ENCODE data around the gene AMPD3. TPM values are rescaled to one million over a fixed set of nuclear protein-coding genes. Genes with fewer than 3 reads are reported as not detected.
"Not testable (repeated sequence)": the region's sequence is repeated elsewhere in the genome, so short reads cannot be mapped to it uniquely, and the experiment has no call there.

AMPD3 gene
- total RNA-seq, 2 donors from 2014 or later: 41.9 to 50.5 TPM

DNA sequence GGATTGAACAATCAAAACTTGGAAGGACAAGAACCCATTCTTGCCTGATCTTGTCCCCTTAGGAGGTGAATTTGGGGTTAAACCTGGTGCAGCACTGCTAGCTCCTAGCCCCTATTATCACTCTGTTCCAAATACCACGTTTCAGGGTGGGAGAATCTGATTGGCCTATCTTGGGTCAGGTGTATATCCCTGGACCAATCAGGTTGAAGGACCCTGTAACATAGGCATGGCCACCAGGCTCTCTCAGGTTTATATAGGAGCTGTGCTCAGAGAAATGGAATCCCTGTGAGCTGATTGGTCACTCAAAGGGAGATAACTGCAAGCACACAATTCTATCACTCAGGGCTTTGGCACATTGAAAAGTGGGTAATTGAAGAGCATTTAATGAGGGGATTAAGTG is 26.6 kb upstream of the AMPD3 start:
- ATAC-seq: no peak
- H3K9me3 Mint-ChIP-seq: peaks cover 5 to 8% of the 10 kb centered on the region in 2 donors
- no peak overlapping the region for H3K27ac Mint-ChIP-seq
- no peak for DNase-seq (ENCODE audit: low spot score in 2 of 2)
- peaks cover 0 to 5% of the 10 kb centered on the region in 2 donors for H3K36me3 Mint-ChIP-seq

DNA sequence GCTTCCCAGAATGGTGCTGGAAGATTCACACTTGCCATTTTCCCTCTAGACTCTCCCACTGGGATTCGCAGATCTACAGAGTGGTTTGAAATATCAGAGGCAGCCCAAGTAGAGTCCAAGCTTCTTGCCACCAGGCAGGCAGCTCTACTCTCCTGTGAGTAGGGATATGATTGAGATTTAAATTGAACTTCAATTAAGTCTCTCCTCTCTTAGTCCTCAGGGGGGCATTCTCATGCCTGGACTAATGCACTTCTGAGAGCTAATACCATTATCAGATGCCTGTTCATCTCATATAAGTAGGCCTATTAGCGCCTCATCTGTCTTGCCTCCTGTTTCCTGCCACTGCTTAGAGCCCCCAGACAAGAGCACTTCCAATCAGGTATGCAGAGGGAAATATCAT is 25.5 kb upstream of the AMPD3 start:
- ATAC-seq (no peak), DNase-seq (ENCODE audit: low spot score in 2 of 2) (no peak)
- H3K36me3 Mint-ChIP-seq: peaks cover 0 to 5% of the 10 kb centered on the region in 2 donors
- H3K9me3 Mint-ChIP-seq: peaks cover 0 to 8% of the 10 kb centered on the region in 2 donors
- H3K27ac Mint-ChIP-seq: no peak overlapping the region

DNA sequence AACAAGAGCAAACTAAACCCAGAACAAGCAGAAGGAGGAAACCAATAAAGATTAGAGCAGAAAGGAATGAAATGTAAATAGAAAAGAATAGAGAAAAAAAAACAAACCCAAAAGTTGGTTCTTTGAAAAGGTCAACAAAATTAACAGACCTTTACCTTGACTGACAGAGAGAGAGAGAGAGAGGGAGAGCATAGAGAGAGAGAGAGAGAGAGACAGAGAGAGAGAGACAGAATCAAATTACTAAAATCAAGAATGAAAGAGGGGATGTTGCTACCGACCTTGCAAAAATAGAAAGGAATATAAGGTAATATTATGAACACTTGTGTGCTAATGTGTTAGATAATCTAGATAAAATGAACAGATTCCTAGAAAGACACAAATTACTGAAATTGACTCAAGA is 22.6 kb upstream of the AMPD3 start:
- ATAC-seq (no peak), DNase-seq (ENCODE audit: low spot score in 2 of 2) (no peak)
- Mint-ChIP-seq H3K27ac (no peak overlapping the region), H3K9me3 (peaks cover 0 to 8% of the 10 kb centered on the region in 2 donors), H3K36me3 (peaks cover 0 to 5% of the 10 kb centered on the region in 2 donors)

GRCh38 chr11:10432971-10433370 is 22.1 kb upstream of the AMPD3 start:
- peaks cover 0 to 8% of the 10 kb centered on the region in 2 donors for H3K9me3 Mint-ChIP-seq
- no peak overlapping the region for H3K27ac Mint-ChIP-seq
- H3K36me3 Mint-ChIP-seq: peaks cover 0 to 5% of the 10 kb centered on the region in 2 donors
- DNase-seq (ENCODE audit: low spot score in 2 of 2) (no peak), ATAC-seq (no peak)

- no peak for ATAC-seq
- DNase-seq (ENCODE audit: low spot score in 2 of 2): no peak
- Mint-ChIP-seq H3K9me3 (peaks cover 0 to 5% of the 10 kb centered on the region in 2 donors), H3K36me3 (peaks cover 0 to 5% of the 10 kb centered on the region in 2 donors), H3K27ac (no peak overlapping the region)
Observed at GRCh38 chr11:10436224-10436623, 18.8 kb upstream of the AMPD3 start.

GRCh38 chr11:10436683-10437082 is 18.4 kb upstream of the AMPD3 start:
- not testable (repeated sequence) for ATAC-seq; H3K36me3 Mint-ChIP-seq; DNase-seq (ENCODE audit: low spot score in 2 of 2); H3K27ac Mint-ChIP-seq; H3K9me3 Mint-ChIP-seq

GRCh38 chr11:10438458-10438857 is 16.6 kb upstream of the AMPD3 start:
- DNase-seq (ENCODE audit: low spot score in 2 of 2): no peak
- peaks cover 0 to 8% of the 10 kb centered on the region in 2 donors for H3K36me3 Mint-ChIP-seq
- H3K27ac Mint-ChIP-seq: no peak overlapping the region
- ATAC-seq: no peak
- no peaks in the 10 kb centered on the region for H3K9me3 Mint-ChIP-seq

- DNase-seq (ENCODE audit: low spot score in 2 of 2) (no peak), ATAC-seq (no peak)
- H3K27ac Mint-ChIP-seq: no peak overlapping the region
- H3K36me3 Mint-ChIP-seq: peaks cover 0 to 8% of the 10 kb centered on the region in 2 donors
- no peaks in the 10 kb centered on the region for H3K9me3 Mint-ChIP-seq
Observed at GRCh38 chr11:10439351-10439750, 15.7 kb upstream of the AMPD3 start.

DNA sequence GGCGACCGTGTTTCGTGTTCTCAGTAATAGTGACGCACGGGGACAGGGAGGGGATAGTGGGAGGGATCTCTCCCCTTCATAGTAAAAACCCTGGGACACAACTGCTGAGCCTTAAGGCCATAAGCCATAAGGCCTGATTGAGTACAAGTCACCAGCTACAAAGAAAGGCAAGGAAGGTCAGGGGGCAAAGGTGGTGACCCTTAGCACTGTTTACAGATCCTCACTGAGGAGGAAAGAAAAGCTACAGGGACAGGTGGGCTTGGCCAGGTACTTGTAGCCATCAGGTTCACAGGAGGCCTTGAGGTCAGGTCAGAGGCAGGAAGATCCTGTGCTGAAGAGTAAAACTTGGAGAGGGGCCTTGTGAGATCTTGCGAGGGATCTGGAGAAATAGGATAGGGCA is 15.1 kb upstream of the AMPD3 start:
- no peak overlapping the region for H3K27ac Mint-ChIP-seq
- H3K9me3 Mint-ChIP-seq: no peaks in the 10 kb centered on the region
- H3K36me3 Mint-ChIP-seq: peaks cover 0 to 8% of the 10 kb centered on the region in 2 donors
- DNase-seq (ENCODE audit: low spot score in 2 of 2) (no peak), ATAC-seq (no peak)

GRCh38 chr11:10440401-10440800 is 14.7 kb upstream of the AMPD3 start:
- DNase-seq (ENCODE audit: low spot score in 2 of 2): no peak
- no peak for ATAC-seq
- H3K9me3 Mint-ChIP-seq: no peaks in the 10 kb centered on the region
- no peak overlapping the region for H3K27ac Mint-ChIP-seq
- peaks cover 0 to 8% of the 10 kb centered on the region in 2 donors for H3K36me3 Mint-ChIP-seq

DNA sequence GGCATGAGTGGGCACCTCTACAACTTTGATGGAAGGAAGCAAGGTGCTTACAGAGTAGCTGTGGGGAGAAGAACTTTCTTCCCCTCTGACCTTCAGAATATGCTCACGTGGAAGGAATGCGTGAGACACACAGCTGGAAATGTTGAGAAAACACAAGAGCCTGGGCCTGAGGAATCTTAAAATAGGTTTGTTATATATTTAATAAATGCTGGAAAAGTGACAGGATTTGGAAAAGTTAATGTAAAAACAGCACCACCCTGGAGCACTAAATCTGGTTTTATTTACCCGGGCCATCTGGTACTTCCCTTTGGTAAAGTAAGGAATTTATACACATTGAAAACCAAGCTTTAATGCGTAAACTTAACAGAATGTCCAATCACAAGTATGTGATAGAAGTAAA is 14.0 kb upstream of the AMPD3 start:
- no peaks in the 10 kb centered on the region for H3K9me3 Mint-ChIP-seq
- ATAC-seq (no peak), DNase-seq (ENCODE audit: low spot score in 2 of 2) (no peak)
- peaks cover 0 to 8% of the 10 kb centered on the region in 2 donors for H3K36me3 Mint-ChIP-seq
- H3K27ac Mint-ChIP-seq: peak overlapping the region in 1 of 2 donors; percentile 77

- H3K27ac Mint-ChIP-seq: peak overlapping the region in 1 of 2 donors; percentile 77
- peak; percentile 64 to 83 for ATAC-seq
- no peaks in the 10 kb centered on the region for H3K9me3 Mint-ChIP-seq
- H3K36me3 Mint-ChIP-seq: peaks cover 0 to 8% of the 10 kb centered on the region in 2 donors
- DNase-seq (ENCODE audit: low spot score in 2 of 2): peak in 1 of 2 donors; percentile 61
Observed at GRCh38 chr11:10441652-10442503, 13.2 kb upstream of the AMPD3 start.

DNA sequence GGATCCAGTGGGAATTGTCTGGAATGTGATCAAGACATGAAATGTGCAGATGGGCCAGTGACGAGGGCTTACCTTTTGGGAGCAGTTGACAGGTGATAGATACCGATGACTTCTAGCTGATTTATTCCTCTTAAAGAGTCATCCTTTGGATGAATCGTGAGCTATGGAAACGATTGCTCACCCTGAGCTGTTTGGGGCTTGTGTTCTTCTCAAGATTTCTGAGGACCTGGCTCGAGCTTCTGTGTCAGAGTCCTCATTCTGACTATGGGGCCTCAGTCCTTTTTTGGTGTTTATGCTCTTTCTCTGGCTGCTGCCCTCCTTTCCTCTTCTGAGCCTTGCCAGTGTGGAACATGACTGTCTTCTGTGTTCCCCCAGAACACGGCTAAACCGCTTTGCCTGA is 11.9 kb upstream of the AMPD3 start:
- H3K27ac Mint-ChIP-seq: peak overlapping the region in 1 of 2 donors; percentile 77
- no peak for DNase-seq (ENCODE audit: low spot score in 2 of 2)
- no peaks in the 10 kb centered on the region for H3K9me3 Mint-ChIP-seq

DNA sequence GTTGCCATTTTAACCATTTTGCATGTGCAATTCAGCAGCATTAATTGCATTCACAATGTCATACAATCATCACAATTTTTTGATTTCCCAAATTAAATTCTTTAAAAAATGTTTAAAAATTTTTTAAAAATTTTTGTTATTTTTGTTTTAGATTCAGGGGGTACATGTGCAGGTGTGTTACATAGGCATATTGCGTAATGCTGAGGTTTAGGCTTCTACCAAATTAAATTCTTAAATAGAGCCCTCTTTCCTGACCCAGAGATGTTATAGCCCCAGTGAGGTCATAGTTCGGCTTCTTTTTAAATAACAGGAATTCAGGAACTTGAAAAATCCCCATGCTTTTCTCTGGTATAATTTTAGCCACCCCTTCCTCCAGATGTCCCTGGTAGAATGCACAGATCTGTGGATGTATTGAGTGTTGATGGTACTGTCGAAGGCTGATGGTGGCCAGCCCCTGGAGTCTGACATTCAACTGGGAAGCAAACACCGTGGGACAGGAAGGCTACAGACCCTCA is 11.3 kb upstream of the AMPD3 start:
- ATAC-seq: no peak
- Mint-ChIP-seq H3K36me3 (peaks cover 0 to 8% of the 10 kb centered on the region in 2 donors), H3K27ac (peak overlapping the region in 1 of 2 donors; percentile 43)

More for the DNA sequence above, 11.9 kb upstream of the AMPD3 start:
- ATAC-seq: peak; percentile 42 to 81
- peaks cover 0 to 8% of the 10 kb centered on the region in 2 donors for H3K36me3 Mint-ChIP-seq

GRCh38 chr11:10444725-10445315 is 10.2 kb upstream of the AMPD3 start:
- peak overlapping the region in 1 of 2 donors; percentile 43 for H3K27ac Mint-ChIP-seq
- ATAC-seq (peak in 1 of 2 donors; percentile 50), DNase-seq (ENCODE audit: low spot score in 2 of 2) (peak in 1 of 2 donors; percentile 62)
- no peaks in the 10 kb centered on the region for H3K9me3 Mint-ChIP-seq
- peaks cover 5 to 14% of the 10 kb centered on the region in 2 donors for H3K36me3 Mint-ChIP-seq

More for the DNA sequence above, 11.3 kb upstream of the AMPD3 start:
- no peak for DNase-seq (ENCODE audit: low spot score in 2 of 2)
- H3K9me3 Mint-ChIP-seq: no peaks in the 10 kb centered on the region

- Mint-ChIP-seq H3K36me3 (peaks cover 9 to 16% of the 10 kb centered on the region in 2 donors), H3K9me3 (no peaks in the 10 kb centered on the region), H3K27ac (no peak overlapping the region)
- ATAC-seq (no peak), DNase-seq (ENCODE audit: low spot score in 2 of 2) (no peak)
Observed at GRCh38 chr11:10447445-10447844, 7.6 kb upstream of the AMPD3 start.
